ENCODE measurements around the gene RRM2. TPM values are rescaled to one million over a fixed set of nuclear protein-coding genes. Genes with fewer than 3 reads are reported as not detected.

The RRM2 gene
- total and polyA plus RNA-seq, 2 experiments from 2014 or later = 108 to 119 TPM

DNA sequence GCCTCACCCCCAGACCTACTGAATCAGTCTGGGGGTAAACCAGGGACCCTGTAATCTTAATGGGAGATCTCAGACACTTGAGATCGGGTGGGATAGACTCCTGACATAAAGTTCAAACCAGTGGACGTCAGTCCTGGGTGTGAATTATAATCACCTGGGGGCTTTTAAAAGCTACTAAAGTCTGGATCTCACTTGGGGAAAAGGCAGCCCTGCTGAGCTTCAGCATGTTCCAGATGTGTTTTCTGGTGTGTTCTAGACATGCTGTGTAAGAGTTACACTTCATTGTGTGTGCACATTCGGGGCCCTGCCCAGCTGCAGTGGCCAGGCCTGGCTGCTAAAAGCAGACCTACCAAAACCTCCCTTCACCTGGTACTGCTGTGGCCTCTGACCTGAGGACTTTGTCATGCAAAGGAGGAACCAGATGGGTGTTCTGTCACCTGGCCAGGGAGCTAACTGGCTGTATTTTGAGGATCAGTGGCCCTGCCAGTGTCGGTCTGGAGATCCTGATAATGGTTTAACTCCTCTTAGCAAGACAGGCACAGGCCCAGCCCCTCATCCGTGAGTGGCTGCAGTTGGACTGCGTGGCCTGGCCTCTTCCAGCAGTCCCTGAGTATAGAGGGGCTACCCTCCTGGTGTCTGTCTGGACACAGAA, 10.6 kb downstream of the RRM2 start:
- Histone ChIP-seq H3K27ac (ENCODE audit: low read depth) (0 out of 2 replicates have a peak overlapping the region, but pooled peaks have one; percentile 42), H3K79me2 (replicated peaks; ENCODE audit: insufficient read depth) (peaks cover 19% of the 10 kb centered on the region), H3K4me1 (ENCODE audit: insufficient read depth) (peaks cover 32% of the 10 kb centered on the region), H2AFZ (no peak overlapping the region), H3K9me2 (ENCODE audit: insufficient read depth) (no peaks in the 10 kb centered on the region), H3K36me3 (ENCODE audit: insufficient read depth) (peaks cover 36% of the 10 kb centered on the region), H3F3A (replicated peaks; ENCODE audit: low read depth) (peaks cover 10% of the 10 kb centered on the region; the same call in 1 of the 2 replicates), H3K4me2 (peak overlapping the region; percentile 20; the same call in 1 of the 2 replicates), H3K27me3 (ENCODE audit: insufficient read depth) (no peaks in the 10 kb centered on the region), H4K20me1 (replicated peaks; ENCODE audit: insufficient read depth) (peaks cover 43% of the 10 kb centered on the region), H3K4me3 (no peak overlapping the region)
- H3K27ac Mint-ChIP-seq = 0 out of 2 replicates have a peak overlapping the region, but pooled peaks have one; percentile 66
- peak; percentile 60 for DNase-seq (ENCODE audit: low spot score)
- peaks cover 66% of the 10 kb centered on the region for H3K36me3 Mint-ChIP-seq (ENCODE audit: low read depth)
- no peaks in the 10 kb centered on the region for H3K9me3 Mint-ChIP-seq
- H3K27me3 Mint-ChIP-seq (ENCODE audit: insufficient read depth, low read depth, poor library complexity) = peaks cover 20% of the 10 kb centered on the region
- H3K4me1 Mint-ChIP-seq = peaks cover 55% of the 10 kb centered on the region
- peak; percentile 71 for ATAC-seq
- TF ChIP-seq POLR2AphosphoS5 (IDR thresholded peaks at IDR 0.05; ENCODE audit: low read depth) = 0 out of 2 replicates have a peak, but pooled peaks have one; percentile 7
- no peak for TF ChIP-seq ZNF114 (CRISPR knock-in tag; IDR thresholded peaks at IDR 0.05)
- no peak for TF ChIP-seq EZH2phosphoT487 (IDR thresholded peaks at IDR 0.05; ENCODE audit: unreplicated experiment)
- H3K4me3 Mint-ChIP-seq = no peak overlapping the region; the same call in 2 of the 3 replicates

- H3K36me3 ChIP-seq (ENCODE audit: insufficient read depth) = peaks cover 13% of the 10 kb centered on the region
- Mint-ChIP-seq H3K9me3 (no peaks in the 10 kb centered on the region), H3K4me1 (peaks cover 43% of the 10 kb centered on the region), H3K27ac (0 out of 2 replicates have a peak overlapping the region, but pooled peaks have one; percentile 24), H3K27me3 (ENCODE audit: insufficient read depth, low read depth, poor library complexity) (peaks cover 23% of the 10 kb centered on the region), H3K36me3 (ENCODE audit: low read depth) (peaks cover 44% of the 10 kb centered on the region), H3K4me3 (no peak overlapping the region)
- no peak for ATAC-seq
- DNase-seq (ENCODE audit: low spot score) = no peak
- no peak overlapping the region for H3K4me3 ChIP-seq
- no peaks in the 10 kb centered on the region for H3K9me2 ChIP-seq (ENCODE audit: insufficient read depth)
- no peak overlapping the region for H3K4me2 ChIP-seq
- H3K79me2 ChIP-seq (replicated peaks; ENCODE audit: insufficient read depth) = peaks cover 13% of the 10 kb centered on the region
- H2AFZ ChIP-seq = no peak overlapping the region
- no peaks in the 10 kb centered on the region for H3F3A ChIP-seq (replicated peaks; ENCODE audit: low read depth)
- H3K4me1 ChIP-seq (ENCODE audit: insufficient read depth) = peaks cover 24% of the 10 kb centered on the region
- no peaks in the 10 kb centered on the region for H3K27me3 ChIP-seq (ENCODE audit: insufficient read depth)
- no peak overlapping the region for H3K27ac ChIP-seq (ENCODE audit: low read depth)
- peaks cover 26% of the 10 kb centered on the region for H4K20me1 ChIP-seq (replicated peaks; ENCODE audit: insufficient read depth)
- TF ChIP-seq ZNF331 (CRISPR knock-in tag; IDR thresholded peaks at IDR 0.05; ENCODE audit: low read depth) = no peak
- TF ChIP-seq, protein P1, sequence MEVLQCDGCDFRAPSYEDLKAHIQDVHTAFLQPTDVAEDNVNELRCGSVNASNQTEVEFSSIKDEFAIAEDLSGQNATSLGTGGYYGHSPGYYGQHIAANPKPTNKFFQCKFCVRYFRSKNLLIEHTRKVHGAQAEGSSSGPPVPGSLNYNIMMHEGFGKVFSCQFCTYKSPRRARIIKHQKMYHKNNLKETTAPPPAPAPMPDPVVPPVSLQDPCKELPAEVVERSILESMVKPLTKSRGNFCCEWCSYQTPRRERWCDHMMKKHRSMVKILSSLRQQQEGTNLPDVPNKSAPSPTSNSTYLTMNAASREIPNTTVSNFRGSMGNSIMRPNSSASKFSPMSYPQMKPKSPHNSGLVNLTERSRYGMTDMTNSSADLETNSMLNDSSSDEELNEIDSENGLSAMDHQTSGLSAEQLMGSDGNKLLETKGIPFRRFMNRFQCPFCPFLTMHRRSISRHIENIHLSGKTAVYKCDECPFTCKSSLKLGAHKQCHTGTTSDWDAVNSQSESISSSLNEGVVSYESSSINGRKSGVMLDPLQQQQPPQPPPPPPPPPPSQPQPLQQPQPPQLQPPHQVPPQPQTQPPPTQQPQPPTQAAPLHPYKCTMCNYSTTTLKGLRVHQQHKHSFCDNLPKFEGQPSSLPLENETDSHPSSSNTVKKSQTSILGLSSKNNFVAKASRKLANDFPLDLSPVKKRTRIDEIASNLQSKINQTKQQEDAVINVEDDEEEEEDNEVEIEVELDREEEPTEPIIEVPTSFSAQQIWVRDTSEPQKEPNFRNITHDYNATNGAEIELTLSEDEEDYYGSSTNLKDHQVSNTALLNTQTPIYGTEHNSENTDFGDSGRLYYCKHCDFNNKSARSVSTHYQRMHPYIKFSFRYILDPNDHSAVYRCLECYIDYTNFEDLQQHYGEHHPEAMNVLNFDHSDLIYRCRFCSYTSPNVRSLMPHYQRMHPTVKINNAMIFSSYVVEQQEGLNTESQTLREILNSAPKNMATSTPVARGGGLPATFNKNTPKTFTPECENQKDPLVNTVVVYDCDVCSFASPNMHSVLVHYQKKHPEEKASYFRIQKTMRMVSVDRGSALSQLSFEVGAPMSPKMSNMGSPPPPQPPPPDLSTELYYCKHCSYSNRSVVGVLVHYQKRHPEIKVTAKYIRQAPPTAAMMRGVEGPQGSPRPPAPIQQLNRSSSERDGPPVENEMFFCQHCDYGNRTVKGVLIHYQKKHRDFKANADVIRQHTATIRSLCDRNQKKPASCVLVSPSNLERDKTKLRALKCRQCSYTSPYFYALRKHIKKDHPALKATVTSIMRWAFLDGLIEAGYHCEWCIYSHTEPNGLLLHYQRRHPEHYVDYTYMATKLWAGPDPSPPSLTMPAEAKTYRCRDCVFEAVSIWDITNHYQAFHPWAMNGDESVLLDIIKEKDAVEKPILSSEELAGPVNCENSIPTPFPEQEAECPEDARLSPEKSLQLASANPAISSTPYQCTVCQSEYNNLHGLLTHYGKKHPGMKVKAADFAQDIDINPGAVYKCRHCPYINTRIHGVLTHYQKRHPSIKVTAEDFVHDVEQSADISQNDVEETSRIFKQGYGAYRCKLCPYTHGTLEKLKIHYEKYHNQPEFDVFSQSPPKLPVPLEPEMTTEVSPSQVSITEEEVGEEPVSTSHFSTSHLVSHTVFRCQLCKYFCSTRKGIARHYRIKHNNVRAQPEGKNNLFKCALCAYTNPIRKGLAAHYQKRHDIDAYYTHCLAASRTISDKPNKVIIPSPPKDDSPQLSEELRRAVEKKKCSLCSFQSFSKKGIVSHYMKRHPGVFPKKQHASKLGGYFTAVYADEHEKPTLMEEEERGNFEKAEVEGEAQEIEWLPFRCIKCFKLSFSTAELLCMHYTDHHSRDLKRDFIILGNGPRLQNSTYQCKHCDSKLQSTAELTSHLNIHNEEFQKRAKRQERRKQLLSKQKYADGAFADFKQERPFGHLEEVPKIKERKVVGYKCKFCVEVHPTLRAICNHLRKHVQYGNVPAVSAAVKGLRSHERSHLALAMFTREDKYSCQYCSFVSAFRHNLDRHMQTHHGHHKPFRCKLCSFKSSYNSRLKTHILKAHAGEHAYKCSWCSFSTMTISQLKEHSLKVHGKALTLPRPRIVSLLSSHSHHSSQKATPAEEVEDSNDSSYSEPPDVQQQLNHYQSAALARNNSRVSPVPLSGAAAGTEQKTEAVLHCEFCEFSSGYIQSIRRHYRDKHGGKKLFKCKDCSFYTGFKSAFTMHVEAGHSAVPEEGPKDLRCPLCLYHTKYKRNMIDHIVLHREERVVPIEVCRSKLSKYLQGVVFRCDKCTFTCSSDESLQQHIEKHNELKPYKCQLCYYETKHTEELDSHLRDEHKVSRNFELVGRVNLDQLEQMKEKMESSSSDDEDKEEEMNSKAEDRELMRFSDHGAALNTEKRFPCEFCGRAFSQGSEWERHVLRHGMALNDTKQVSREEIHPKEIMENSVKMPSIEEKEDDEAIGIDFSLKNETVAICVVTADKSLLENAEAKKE (CRISPR knock-in tag; IDR thresholded peaks at IDR 0.05) = no peak
- no peak for TF ChIP-seq ETS1 (IDR thresholded peaks at IDR 0.05)
- no peak for TF ChIP-seq EZH2 (IDR thresholded peaks at IDR 0.05; ENCODE audit: low read depth, unreplicated experiment)
- no peak for TF ChIP-seq JUNB (IDR thresholded peaks at IDR 0.05; ENCODE audit: unreplicated experiment)
- TF ChIP-seq CTCF (conservative IDR thresholded peaks at IDR 0.05; ENCODE audit: low read depth in 2 of 2) = no peak
- TF ChIP-seq EZH2phosphoT487 (IDR thresholded peaks at IDR 0.05; ENCODE audit: unreplicated experiment) = no peak
Observed at GRCh38 chr2:10135296-10136089, 13.0 kb downstream of the RRM2 start.
